H1 (cell line): ENCODE measurements around the gene RNF186. TPM values are rescaled to one million over a fixed set of nuclear protein-coding genes. Genes with fewer than 3 reads are reported as not detected.

Experiments
- CTCF ChIA-PET: fragments of 300-600 bp; sonication (Branson Sonifier 250); formaldehyde crosslinking; loops from one replicate; lab custom pipeline; 2021; ENCODE audit not compliant: partially characterized antibody; lab: Charles Lee
- POLR2A ChIA-PET: fragments of 300-600 bp; sonication (Branson Sonifier 250); formaldehyde crosslinking; loops from one replicate; lab custom pipeline; 2021; ENCODE audit warnings: inconsistent platforms; ENCODE audit not compliant: partially characterized antibody; lab: Charles Lee
- DNase-seq, 2 experiments: peaks; one replicate each; pipeline versions ENCODE4 v3.0.0 to v3.0.0-alpha.2; 2010 to 2022; ENCODE audit warnings: low spot score in 2 of 2, low read depth in 1 of 2, mixed read lengths in 1 of 2
- FAIRE-seq: peaks from 2 replicates; lab custom pipeline; 2011; peaks lifted over from hg19 to GRCh38; lab: Jason Lieb, UNC
- H2AFZ ChIP-seq: 2 replicates; pipeline ENCODE4 v1.8.1; 2012; ENCODE audit warnings: low read length, inconsistent platforms
- H2AK5ac ChIP-seq: 2 replicates; pipeline ENCODE4 v1.6.1; 2013; ENCODE audit warnings: low read depth, low read length
- H2BK120ac ChIP-seq: replicated peaks from 2 replicates; pipeline ENCODE3; 2013; ENCODE audit warnings: low read depth, low read length, inconsistent platforms
- H2BK12ac ChIP-seq: 2 replicates; pipeline ENCODE4 v1.6.1; 2013; ENCODE audit warnings: low read depth, low read length
- H2BK15ac ChIP-seq: 2 replicates; pipeline ENCODE4 v1.6.1; 2013; ENCODE audit warnings: low read length
- H2BK20ac ChIP-seq: 2 replicates; pipeline ENCODE4 v1.6.1; 2013; ENCODE audit warnings: low read length
- H2BK5ac ChIP-seq: 2 replicates; pipeline ENCODE4 v1.6.1; 2013; ENCODE audit warnings: low read depth, low read length
- H3K14ac ChIP-seq: 2 replicates; pipeline ENCODE4 v1.6.1; 2013; ENCODE audit warnings: inconsistent platforms; ENCODE audit not compliant: insufficient read length
- H3K18ac ChIP-seq: 2 replicates; pipeline ENCODE4 v1.6.1; 2013; ENCODE audit warnings: low read length; ENCODE audit errors: extremely low read depth
- H3K23ac ChIP-seq: 2 replicates; pipeline ENCODE4 v1.6.1; 2013; ENCODE audit warnings: inconsistent platforms; ENCODE audit not compliant: insufficient read length
- H3K23me2 ChIP-seq: 2 replicates; pipeline ENCODE4 v1.6.1; 2013; ENCODE audit warnings: low read depth, low read length
- H3K27ac ChIP-seq: 2 replicates; pipeline ENCODE4 v1.6.1; 2011; ENCODE audit warnings: low read depth, low read length, inconsistent platforms
- H3K27me3 ChIP-seq, 4 experiments: replicated peaks in 1 of 4; 1 replicate in 1 of 4; 2 replicates in 3 of 4; pipeline versions ENCODE4 v1.6.1 to v1.8.1; 2011 to 2013; ENCODE audit warnings: low read length in 3 of 4, mild to moderate bottlenecking in 3 of 4, inconsistent platforms in 2 of 4, mixed read lengths in 2 of 4, moderate library complexity in 1 of 4; ENCODE audit not compliant: control insufficient read depth in 3 of 4, insufficient read depth in 3 of 4; ENCODE audit errors: extremely low read depth in 1 of 4
- H3K36me3 ChIP-seq, 4 experiments: 2 replicates each; pipeline versions ENCODE4 v1.6.1 to v1.8.1; 2011 to 2013; ENCODE audit warnings: mild to moderate bottlenecking in 4 of 4, low read length in 3 of 4, moderate library complexity in 2 of 4, control low read depth in 1 of 4, inconsistent platforms in 1 of 4; ENCODE audit not compliant: insufficient read depth in 4 of 4, control insufficient read depth in 2 of 4
- H3K4ac ChIP-seq: replicated peaks from 2 replicates; pipeline ENCODE3; 2013; ENCODE audit warnings: low read length, low read depth, mixed read lengths, inconsistent platforms; ENCODE audit not compliant: insufficient read length
- H3K4me1 ChIP-seq, 4 experiments: replicated peaks in 1 of 4; 1 replicate in 1 of 4; 2 replicates in 3 of 4; pipeline versions ENCODE4 v1.6.1 to v1.8.1; 2011 to 2013; ENCODE audit warnings: low read length in 3 of 4, inconsistent platforms in 2 of 4, mixed read lengths in 1 of 4; ENCODE audit not compliant: insufficient read depth in 4 of 4, control insufficient read depth in 3 of 4
- H3K4me2 ChIP-seq, 2 experiments: 2 replicates each; pipeline versions ENCODE4 v1.6.1 to v1.8.1; 2011 to 2013; ENCODE audit warnings: low read depth in 2 of 2, low read length in 2 of 2, control low read depth in 1 of 2, inconsistent platforms in 1 of 2, mild to moderate bottlenecking in 1 of 2; ENCODE audit not compliant: insufficient read depth in 1 of 2
- H3K4me3 ChIP-seq, 4 experiments: fragments of 200-600, 300-600 bp in 1 of 4; sonication (generic), shearing (Covaris generic), sonication (Bioruptor Twin) in 1 of 4; 2 replicates each; pipeline versions ENCODE4 v1.5.1 to v1.8.1; 2011 to 2016; ENCODE audit warnings: low read length in 4 of 4, low read depth in 3 of 4, control low read depth in 2 of 4, inconsistent platforms in 2 of 4, mild to moderate bottlenecking in 2 of 4, mixed read lengths in 1 of 4, moderate library complexity in 1 of 4; ENCODE audit not compliant: insufficient read depth in 2 of 4; ENCODE audit errors: extremely low read depth in 1 of 4
- H3K56ac ChIP-seq: replicated peaks from 2 replicates; pipeline ENCODE3; 2013; ENCODE audit warnings: low read depth, mild to moderate bottlenecking, mixed read lengths, low read length, inconsistent platforms; ENCODE audit not compliant: insufficient read length
- H3K79me1 ChIP-seq: 2 replicates; pipeline ENCODE4 v1.6.1; 2013; ENCODE audit warnings: low read depth, low read length, control low read depth
- H3K79me2 ChIP-seq, 2 experiments: 2 replicates each; pipeline versions ENCODE4 v1.6.1 to v1.8.1; 2012 to 2013; ENCODE audit warnings: low read length in 2 of 2, mild to moderate bottlenecking in 2 of 2, inconsistent platforms in 1 of 2; ENCODE audit not compliant: insufficient read depth in 2 of 2, control insufficient read depth in 1 of 2
- H3K9ac ChIP-seq, 4 experiments: replicated peaks in 1 of 4; 1 replicate in 1 of 4; 2 replicates in 3 of 4; pipeline versions ENCODE4 v1.6.1 to v1.8.1; 2011 to 2013; ENCODE audit warnings: low read depth in 3 of 4, low read length in 3 of 4, control low read depth in 2 of 4, mild to moderate bottlenecking in 2 of 4, moderate library complexity in 2 of 4, inconsistent platforms in 1 of 4; ENCODE audit errors: extremely low read depth in 1 of 4
- H3K9me3 ChIP-seq, 2 experiments: 2 replicates each; pipeline versions ENCODE4 v1.6.1 to v1.8.1; 2012 to 2013; ENCODE audit warnings: mild to moderate bottlenecking in 2 of 2, moderate library complexity in 2 of 2, control low read depth in 1 of 2, inconsistent platforms in 1 of 2, low read depth in 1 of 2, low read length in 1 of 2, mixed read lengths in 1 of 2; ENCODE audit not compliant: insufficient read depth in 2 of 2
- H4K20me1 ChIP-seq, 2 experiments: replicated peaks in 1 of 2; 2 replicates each; pipeline versions ENCODE3 to v1.8.1; 2011 to 2013; ENCODE audit warnings: inconsistent platforms in 2 of 2, low read length in 2 of 2, mild to moderate bottlenecking in 1 of 2; ENCODE audit not compliant: insufficient read depth in 2 of 2, control insufficient read depth in 1 of 2
- H4K5ac ChIP-seq: 2 replicates; pipeline ENCODE4 v1.6.1; 2013; ENCODE audit warnings: low read length, low read depth, mixed read lengths, inconsistent platforms; ENCODE audit not compliant: insufficient read length
- H4K8ac ChIP-seq: 2 replicates; pipeline ENCODE4 v1.8.0; 2013; ENCODE audit warnings: mild to moderate bottlenecking, moderate library complexity, low read length, inconsistent platforms; ENCODE audit not compliant: insufficient read depth; ENCODE audit errors: extremely low read depth
- H4K91ac ChIP-seq: replicated peaks from 2 replicates; pipeline ENCODE3; 2013; ENCODE audit warnings: low read length, mixed read lengths, inconsistent platforms; ENCODE audit not compliant: insufficient read length
- BRCA1 ChIP-seq: IDR thresholded peaks from 2 replicates; pipeline ENCODE4 v1.6.1; 2012; ENCODE audit warnings: low read depth, low read length, improper control_type of control experiment
- CREB1 ChIP-seq: IDR thresholded peaks from 2 replicates; pipeline ENCODE4 v1.6.1; 2012; ENCODE audit warnings: inconsistent platforms
- EZH2 ChIP-seq: fragments of 200-600 bp; sonication (generic); IDR thresholded peaks from 2 replicates; pipeline ENCODE4 v1.7.1; 2012; ENCODE audit warnings: low read depth, mild to moderate bottlenecking, moderate library complexity, low read length, inconsistent platforms; ENCODE audit not compliant: severe bottlenecking
- GABPA ChIP-seq: IDR thresholded peaks from 2 replicates; pipeline ENCODE4 v1.6.1; 2011; ENCODE audit warnings: mild to moderate bottlenecking, low read length, moderate library complexity, borderline replicate concordance; ENCODE audit not compliant: insufficient read depth
- KDM1A ChIP-seq: fragments of 200-600, 300-600 bp; sonication (generic); IDR thresholded peaks from 2 replicates; pipeline ENCODE4 v1.7.1; 2016; ENCODE audit warnings: mild to moderate bottlenecking, low read length, borderline replicate concordance
- NRF1 ChIP-seq: IDR thresholded peaks from 2 replicates; pipeline ENCODE4 v1.6.1; 2011; ENCODE audit warnings: mild to moderate bottlenecking, low read depth, low read length, improper control_type of control experiment
- RBBP5 ChIP-seq: IDR thresholded peaks from 2 replicates; pipeline ENCODE4 v1.7.1; 2012; ENCODE audit warnings: low read depth, mild to moderate bottlenecking, inconsistent platforms, low read length, moderate library complexity, borderline replicate concordance
- SIX5 ChIP-seq: IDR thresholded peaks from 2 replicates; pipeline ENCODE4 v1.6.1; 2011; ENCODE audit warnings: mild to moderate bottlenecking, low read depth, low read length
- SP1 ChIP-seq: IDR thresholded peaks from 2 replicates; pipeline ENCODE4 v1.6.1; 2011; ENCODE audit warnings: low read depth, low read length
- SRF ChIP-seq: IDR thresholded peaks from 2 replicates; pipeline ENCODE4 v1.6.1; 2011; ENCODE audit warnings: mild to moderate bottlenecking, low read depth, low read length, moderate library complexity
- WGBS, 2 experiments: shearing (Covaris generic) in 1 of 2; methylation state at CpG; one replicate each; pipeline versions ENCODE4 v1.1.6 to v1.1.7; 2013 to 2015; ENCODE audit warnings: low lambda C conversion rate in 2 of 2, mixed read lengths in 2 of 2, inconsistent platforms in 1 of 2, low coverage in 1 of 2, missing lambda C conversion rate in 1 of 2; ENCODE audit not compliant: insufficient replicate concordance in 2 of 2, insufficient coverage in 1 of 2, insufficient read length in 1 of 2; ENCODE audit errors: extremely low coverage in 1 of 2, missing lambda C conversion rate in 1 of 2; 5-methylcytosine and 5-hydroxymethylcytosine counted together
- polyA plus RNA-seq, 7 experiments: library from polyadenylated mRNA; depleted of rRNA in 3 of 7; stranded (reverse) in 5 of 7; unstranded in 2 of 7; fragments of >200 nt in 5 of 7; fragments of 200-250 nt in 2 of 7; gene quantifications; 1 replicate in 5 of 7; 2 replicates in 1 of 7; 4 replicates in 1 of 7; pipeline versions ENCODE4 v1.2.1 to v1.2.3, GENCODE V29; 2011 to 2013; ENCODE audit warnings: missing spikeins in 2 of 7, mixed read lengths in 2 of 7
- total RNA-seq: library from RNA; stranded (reverse); fragmentation: NEBNext Ultra II Directional; extraction: Animal tissue kit (Norgen Biotek cat#: 25700); gene quantifications from 2 replicates; pipeline ENCODE4 v1.2.1, GENCODE V29; 2021
- TF ChIP-seq, protein P1 (sequence below): IDR thresholded peaks from 2 replicates; pipeline ENCODE4 v1.6.1; 2012; ENCODE audit warnings: inconsistent platforms

Gene RNF186
- total and polyA plus RNA-seq, 2 of the 8 experiments (the other 6 are each of a cell fraction or from before 2014, with no cell fraction given): not detected

DNA sequence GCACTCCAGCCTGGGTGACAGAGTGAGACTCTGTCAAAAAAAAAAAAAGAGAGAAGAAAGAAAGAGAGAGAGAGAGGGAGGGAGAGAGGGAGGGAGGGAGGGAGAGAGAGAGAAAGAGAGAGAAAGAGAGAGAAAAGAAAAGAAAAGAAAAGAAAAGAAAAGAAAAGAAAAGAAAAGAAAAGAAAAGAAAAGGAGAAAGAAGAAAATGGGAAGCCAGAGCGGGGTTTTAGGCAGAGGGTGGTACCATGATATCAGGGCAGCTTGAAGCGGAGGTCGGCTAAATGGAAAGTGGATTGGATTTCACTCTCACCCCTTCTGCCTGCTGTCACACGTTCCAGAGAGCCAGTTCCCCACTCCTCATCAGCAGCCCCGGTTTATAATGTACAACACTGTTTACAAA lies 17.3 kb downstream of the RNF186 start:
- H3K36me3 ChIP-seq: no peaks in the 10 kb centered on the region
- no peak overlapping the region for H3K56ac ChIP-seq
- H2BK12ac ChIP-seq: no peak overlapping the region
- POLR2A ChIA-PET: interaction anchor here (1.5 kb wide), 1 partner anchor 12 kb away, joined by 5 read pairs; no protein-coding TSS in a partner anchor
- no peak overlapping the region for H2BK5ac ChIP-seq
- TF ChIP-seq SRF (no peak), RBBP5 (no peak), GABPA (no peak), SIX5 (no peak), NRF1 (no peak), BRCA1 (no peak), CREB1 (no peak), EZH2 (no peak), SP1 (no peak), KDM1A (no peak)
- TF ChIP-seq, protein P1, sequence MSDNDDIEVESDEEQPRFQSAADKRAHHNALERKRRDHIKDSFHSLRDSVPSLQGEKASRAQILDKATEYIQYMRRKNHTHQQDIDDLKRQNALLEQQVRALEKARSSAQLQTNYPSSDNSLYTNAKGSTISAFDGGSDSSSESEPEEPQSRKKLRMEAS: no peak
- H4K20me1 ChIP-seq: no peaks in the 10 kb centered on the region
- no peaks in the 10 kb centered on the region for H3K79me1 ChIP-seq
- H2BK120ac ChIP-seq: no peak overlapping the region
- peaks cover 2 to 9% (median 6%) of the 10 kb centered on the region in 4 experiments; a peak in 6 of 7 replicates for H3K4me1 ChIP-seq
- H3K4me2 ChIP-seq: no peak overlapping the region
- no peak overlapping the region for H2BK20ac ChIP-seq
- FAIRE-seq (no peak), DNase-seq (no peak)
- CTCF ChIA-PET: interaction anchor here (1.2 to 1.3 kb wide), 2 partner anchors 12 to 136 kb away, joined by 3 to 4 read pairs; no protein-coding TSS in a partner anchor
- no peak overlapping the region for H3K23ac ChIP-seq
- no peak overlapping the region for H4K91ac ChIP-seq
- H3K9me3 ChIP-seq: no peaks in the 10 kb centered on the region
- H3K14ac ChIP-seq: no peak overlapping the region
- no peak overlapping the region for H3K18ac ChIP-seq
- H4K5ac ChIP-seq: no peak overlapping the region
- H3K4ac ChIP-seq: no peak overlapping the region
- H4K8ac ChIP-seq: no peak overlapping the region
- H2BK15ac ChIP-seq: no peak overlapping the region
- H3K27me3 ChIP-seq: peaks cover 0 to 33% (median 22%) of the 10 kb centered on the region in 4 experiments; a peak in 6 of 7 replicates
- H2AK5ac ChIP-seq: no peak overlapping the region
- H3K27ac ChIP-seq: no peak overlapping the region
- no peak overlapping the region for H2AFZ ChIP-seq
- peaks cover 5% of the 10 kb centered on the region; the same call in 1 of the 2 replicates for H3K23me2 ChIP-seq
- no peak overlapping the region for H3K4me3 ChIP-seq
- WGBS, 2 experiments: 78% methylated on average over 4 of the region's 5 CpGs; no CpG with 5 or more reads in 1 of the 2 experiments
- H3K9ac ChIP-seq: no peak overlapping the region
- no peaks in the 10 kb centered on the region for H3K79me2 ChIP-seq
